OCI-LY3 (cell line): ENCODE data around the gene FMN1.

Source experiments
- CTCF ChIP-seq: fragments of 200-600, 300-600 bp; sonication (generic); IDR thresholded peaks from 2 replicates; pipeline ENCODE4 v1.5.1; 2014; ENCODE audit warnings: antibody characterized with exemption, low read length, low read depth
- EZH2phosphoT487 ChIP-seq: fragments of 200-600 bp; shearing (Covaris generic); IDR thresholded peaks from 2 replicates; pipeline ENCODE4 v1.6.1; 2018; ENCODE audit warnings: antibody characterized with exemption, mixed run types, low read depth

DNA sequence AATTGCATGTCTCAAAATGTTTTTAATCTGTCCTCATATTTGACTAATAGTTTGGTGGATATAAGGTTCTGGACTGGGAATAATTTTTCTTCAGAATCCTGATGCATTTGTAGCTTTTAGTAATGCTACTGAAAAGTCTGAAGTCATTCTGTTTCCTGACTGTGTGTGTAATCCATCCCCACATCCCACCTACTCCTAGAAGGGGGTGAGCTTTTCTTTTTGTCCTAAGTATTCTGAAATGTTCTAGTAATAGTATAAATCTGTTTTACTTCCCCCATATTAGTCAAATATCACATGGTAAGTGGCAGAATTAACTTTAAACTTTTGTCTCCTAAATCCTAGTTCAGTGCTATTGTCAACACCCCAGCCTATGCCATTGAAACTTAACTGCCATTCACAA, 313.9 kb downstream of the FMN1 start:
- TF ChIP-seq EZH2phosphoT487 (no peak), CTCF (no peak)
